GM18499 (cell line): Measurements from ENCODE around the gene CFAP45.

Experiments used
- ATAC-seq: cut with Tn5 transposase; IDR thresholded peaks from one replicate; pipeline ENCODE4 v1.9.1; 2021; ENCODE audit warnings: moderate number of reproducible peaks; ENCODE audit not compliant: insufficient read depth, unreplicated experiment

Gene CFAP45

GRCh38 chr1:159831412-159832141, 68.4 kb downstream of the CFAP45 start:
- ATAC-seq, result no peak

GRCh38 chr1:159830722-159831121, 69.2 kb downstream of the CFAP45 start:
- no peak for ATAC-seq

GRCh38 chr1:159829822-159830465, 70.0 kb downstream of the CFAP45 start:
- ATAC-seq, result no peak

GRCh38 chr1:159829273-159829634, 70.7 kb downstream of the CFAP45 start:
- ATAC-seq, result peak; percentile 70

GRCh38 chr1:159828581-159829272, 71.2 kb downstream of the CFAP45 start:
- ATAC-seq, result no peak

- no peak for ATAC-seq
Observed at GRCh38 chr1:159828176-159828575, 71.8 kb downstream of the CFAP45 start.

GRCh38 chr1:159827549-159827948, 72.4 kb downstream of the CFAP45 start:
- no peak for ATAC-seq

GRCh38 chr1:159827102-159827490, 72.9 kb downstream of the CFAP45 start:
- ATAC-seq, result no peak

- ATAC-seq, result no peak
Observed at GRCh38 chr1:159826441-159827101, 73.4 kb downstream of the CFAP45 start, which contains the start of gene SLAMF8. Gene SLAMF8, plus strand, starts transcription at chr1:159826873. Its CDS starts 26 bp downstream, at chr1:159826899.

GRCh38 chr1:159825564-159825963, 74.4 kb downstream of the CFAP45 start:
- no peak for ATAC-seq

- ATAC-seq, result no peak
Observed at GRCh38 chr1:159823406-159823805, 76.6 kb downstream of the CFAP45 start.
